HG03460 (cell line): ENCODE measurements around the gene NDRG2.

ENCODE experiments used
- ATAC-seq: cut with Tn5 transposase; IDR thresholded peaks from one replicate; pipeline ENCODE4 v1.9.1; 2021; ENCODE audit not compliant: unreplicated experiment

NDRG2 gene

DNA sequence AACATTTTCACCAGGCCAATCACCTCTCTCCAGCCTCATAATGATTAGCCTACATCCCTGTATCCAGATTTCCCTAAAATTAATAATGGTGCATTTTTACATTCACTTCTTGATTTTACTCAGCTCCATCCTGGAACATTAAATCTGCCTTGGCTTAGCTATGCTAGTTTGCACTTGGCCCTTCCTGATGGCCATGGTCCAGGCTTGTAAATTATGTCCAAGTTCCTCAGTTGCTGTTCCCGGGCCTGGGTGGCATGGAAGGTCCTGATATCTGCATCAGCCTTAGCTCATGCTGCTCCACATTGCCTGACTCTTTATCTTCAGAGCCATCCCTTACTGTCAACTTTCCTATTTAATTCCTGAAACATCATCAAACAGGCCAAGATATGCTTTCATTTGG is 46.2 kb downstream of the NDRG2 start:
- ATAC-seq, result no peak

DNA sequence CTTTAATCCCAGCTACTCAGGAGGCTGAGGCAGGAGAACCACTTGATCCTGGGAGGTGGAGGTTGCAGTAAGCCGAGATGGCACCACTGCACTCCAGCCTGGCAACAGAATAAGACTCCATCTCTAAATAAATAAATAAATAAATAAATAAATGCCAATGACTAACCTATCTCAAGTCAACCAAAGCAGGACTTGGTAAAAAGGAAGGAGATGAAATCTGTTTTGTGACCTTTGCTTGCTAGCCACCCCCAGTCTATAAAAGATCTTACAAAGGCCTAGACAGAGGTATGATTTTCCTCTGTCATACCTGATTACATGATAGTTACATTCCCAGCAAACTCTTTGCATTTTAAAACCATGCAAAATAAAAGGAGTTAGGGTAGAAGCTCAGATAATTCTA is 48.6 kb downstream of the NDRG2 start:
- ATAC-seq, result no peak

DNA sequence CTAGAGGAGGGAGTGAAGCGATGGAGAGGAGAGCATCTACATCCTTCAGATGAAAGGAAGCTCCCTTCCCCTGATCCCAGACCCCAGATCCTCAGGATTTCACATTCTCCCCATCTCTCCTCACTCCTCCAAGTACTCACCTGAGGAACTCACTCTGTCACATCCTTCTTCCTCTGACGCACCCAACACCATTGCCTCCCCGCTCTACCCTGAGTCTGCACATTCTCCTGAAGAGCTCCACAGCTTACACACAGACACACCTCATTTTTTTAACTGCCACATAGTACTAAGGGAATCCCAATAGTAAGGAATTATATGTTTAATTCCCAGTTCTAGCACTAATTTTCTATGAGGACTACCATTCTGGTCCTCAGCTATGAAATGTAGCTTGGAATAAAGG is 51.4 kb downstream of the NDRG2 start:
- ATAC-seq, result no peak

DNA sequence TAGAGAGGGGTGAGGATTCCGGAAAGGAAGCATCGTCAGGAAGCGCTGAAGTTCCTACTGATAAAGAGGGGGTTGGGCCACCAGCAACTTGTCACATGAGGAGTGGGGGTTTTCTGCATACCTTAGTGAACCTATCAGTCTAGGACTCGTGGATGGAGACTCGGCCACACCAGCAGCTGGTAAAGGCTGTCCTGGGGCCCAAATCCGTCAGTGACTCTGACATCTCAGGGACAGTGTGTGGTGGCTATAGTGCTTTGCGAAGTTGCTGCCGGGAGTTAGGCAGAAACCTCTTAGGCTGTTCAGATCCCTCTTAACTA is 53.2 kb downstream of the NDRG2 start:
- peak; percentile 9 for ATAC-seq

- peak; percentile 89 for ATAC-seq
Observed at GRCh38 chr14:20970983-20971704, 53.7 kb downstream of the NDRG2 start.

DNA sequence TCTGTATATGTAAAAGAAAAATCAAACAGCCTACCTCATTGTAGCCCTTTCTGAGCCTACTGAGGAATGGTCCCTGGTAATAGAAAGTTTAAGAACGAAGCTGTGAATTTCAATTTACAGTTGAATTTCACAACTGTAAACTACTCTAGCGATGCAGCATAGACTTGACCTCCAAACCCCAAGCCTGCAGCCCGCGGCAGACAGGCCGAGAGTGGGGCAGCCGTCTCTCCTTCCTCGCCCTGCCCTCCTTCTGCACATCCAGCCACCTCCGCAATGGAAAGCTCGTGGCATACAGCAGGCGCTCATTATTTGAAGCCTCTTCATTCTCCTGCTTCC is 54.2 kb downstream of the NDRG2 start:
- ATAC-seq, result no peak

GRCh38 chr14:20969336-20969735 is 55.5 kb downstream of the NDRG2 start:
- no peak for ATAC-seq
